ENCODE measurements around the gene EIF4E3.

Gene EIF4E3

DNA sequence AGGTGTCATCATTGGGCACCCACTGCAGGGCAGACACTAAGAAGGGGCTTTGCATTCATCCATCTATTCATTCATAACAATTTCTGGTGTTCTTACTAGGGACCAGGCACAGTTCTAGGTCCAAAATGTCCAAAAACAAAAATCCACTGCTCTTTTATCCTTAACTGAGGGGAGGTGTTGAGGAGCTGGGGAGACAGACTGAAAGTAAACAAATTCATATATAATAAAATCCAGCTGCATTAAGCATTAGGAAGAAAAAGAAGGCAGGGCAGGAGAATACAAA is 1.1 kb downstream of the EIF4E3 start:
- DNase-seq (ENCODE audit: low read depth in 2 of 2), result no peak
- TF ChIP-seq, protein P1, sequence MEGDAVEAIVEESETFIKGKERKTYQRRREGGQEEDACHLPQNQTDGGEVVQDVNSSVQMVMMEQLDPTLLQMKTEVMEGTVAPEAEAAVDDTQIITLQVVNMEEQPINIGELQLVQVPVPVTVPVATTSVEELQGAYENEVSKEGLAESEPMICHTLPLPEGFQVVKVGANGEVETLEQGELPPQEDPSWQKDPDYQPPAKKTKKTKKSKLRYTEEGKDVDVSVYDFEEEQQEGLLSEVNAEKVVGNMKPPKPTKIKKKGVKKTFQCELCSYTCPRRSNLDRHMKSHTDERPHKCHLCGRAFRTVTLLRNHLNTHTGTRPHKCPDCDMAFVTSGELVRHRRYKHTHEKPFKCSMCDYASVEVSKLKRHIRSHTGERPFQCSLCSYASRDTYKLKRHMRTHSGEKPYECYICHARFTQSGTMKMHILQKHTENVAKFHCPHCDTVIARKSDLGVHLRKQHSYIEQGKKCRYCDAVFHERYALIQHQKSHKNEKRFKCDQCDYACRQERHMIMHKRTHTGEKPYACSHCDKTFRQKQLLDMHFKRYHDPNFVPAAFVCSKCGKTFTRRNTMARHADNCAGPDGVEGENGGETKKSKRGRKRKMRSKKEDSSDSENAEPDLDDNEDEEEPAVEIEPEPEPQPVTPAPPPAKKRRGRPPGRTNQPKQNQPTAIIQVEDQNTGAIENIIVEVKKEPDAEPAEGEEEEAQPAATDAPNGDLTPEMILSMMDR (IDR thresholded peaks at IDR 0.05; ENCODE audit: low read depth, low read length), result no peak
- H3K4me3 ChIP-seq (replicated peaks in 1 of 2; ENCODE audit: low read depth in 2 of 2, low read length in 2 of 2), result peak overlapping the region; percentile 68 to 69

DNA sequence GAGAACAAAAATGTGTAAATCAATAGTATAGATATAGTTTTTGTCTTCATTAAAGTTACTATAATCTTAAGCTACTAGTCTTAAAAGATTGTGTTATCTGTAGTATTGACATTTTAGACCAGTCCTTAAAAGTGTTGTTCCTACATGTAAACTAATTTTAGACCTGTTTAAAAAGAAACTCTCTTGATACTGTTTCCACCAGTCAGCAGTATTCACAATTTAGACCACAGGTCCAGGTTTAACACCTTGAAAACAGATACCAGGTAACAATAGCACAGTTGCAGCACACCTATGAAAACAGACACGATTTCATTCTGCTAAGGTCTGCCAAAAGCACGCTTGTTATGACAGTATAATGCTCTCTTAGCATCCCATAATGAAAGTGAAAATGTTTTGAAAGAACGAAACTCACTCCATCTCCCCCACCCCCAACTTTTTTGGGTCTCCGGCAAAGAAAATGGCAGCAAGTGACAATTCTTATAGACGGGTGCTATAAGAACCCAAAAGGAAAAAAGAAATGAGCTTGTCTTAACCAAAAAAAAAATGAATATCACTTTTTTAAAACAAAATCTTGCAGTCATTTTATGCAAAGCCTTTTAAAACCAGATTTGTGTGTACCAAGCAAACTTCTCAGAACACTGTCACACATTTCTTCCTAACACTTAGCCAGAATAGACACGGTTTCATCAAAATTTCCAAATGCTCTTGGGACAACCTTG is 1.6 kb downstream of the EIF4E3 start:
- H3K4me3 ChIP-seq (replicated peaks in 1 of 2; ENCODE audit: low read depth in 2 of 2, low read length in 2 of 2), result no peak overlapping the region
- TF ChIP-seq, protein P1 (IDR thresholded peaks at IDR 0.05; ENCODE audit: low read depth, low read length), result no peak
- DNase-seq (ENCODE audit: low read depth in 2 of 2), result no peak

DNA sequence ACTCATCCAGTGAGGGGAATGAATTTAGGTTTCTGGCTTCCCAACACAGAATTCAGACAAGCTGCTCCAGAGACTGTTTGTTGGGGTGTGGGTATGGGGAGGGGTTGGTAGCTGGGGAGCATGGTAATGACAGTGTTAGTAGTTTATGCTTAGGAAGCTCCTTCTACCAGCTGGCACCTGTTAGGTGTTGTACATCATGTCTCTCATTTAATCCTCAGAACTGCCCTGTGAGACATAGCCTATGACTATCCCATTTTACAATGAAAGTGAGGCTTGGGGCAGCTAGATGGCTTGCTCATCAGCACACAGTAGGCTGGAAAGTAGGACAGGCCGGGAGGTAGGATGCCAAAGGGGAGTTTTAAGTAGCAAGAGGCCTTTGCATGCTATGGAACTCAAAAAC is 2.5 kb downstream of the EIF4E3 start:
- TF ChIP-seq, protein P1 (IDR thresholded peaks at IDR 0.05; ENCODE audit: low read depth, low read length), result no peak
- DNase-seq (ENCODE audit: low read depth in 2 of 2), result no peak
- no peak overlapping the region for H3K4me3 ChIP-seq (replicated peaks in 1 of 2; ENCODE audit: low read depth in 2 of 2, low read length in 2 of 2)

DNA sequence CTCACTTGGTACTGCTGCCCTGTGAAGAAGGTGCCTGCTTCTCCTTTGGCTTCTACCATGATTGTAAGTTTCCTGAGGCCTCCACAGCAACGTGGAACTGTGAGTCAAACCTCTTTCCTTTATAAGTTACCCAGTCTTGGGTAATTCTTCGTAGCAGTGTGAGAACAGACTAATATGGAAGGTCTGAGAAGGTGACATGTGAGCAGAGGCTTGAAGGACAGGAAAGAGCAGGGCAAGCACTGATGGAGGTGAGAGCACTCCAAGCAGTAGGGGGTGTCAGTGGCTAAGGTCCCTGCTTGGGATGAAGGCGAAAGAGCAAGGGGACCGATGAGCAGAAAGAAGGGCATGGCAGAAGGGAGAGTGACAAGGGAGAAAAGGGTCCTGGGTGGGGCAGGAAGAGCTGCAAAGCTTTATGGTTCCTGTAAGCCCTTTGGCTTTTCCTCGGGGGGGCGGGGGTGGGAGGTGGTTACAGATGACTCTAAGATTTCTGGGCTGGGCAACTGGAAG is 3.5 kb downstream of the EIF4E3 start:
- H3K4me3 ChIP-seq (replicated peaks in 1 of 2; ENCODE audit: low read depth in 2 of 2, low read length in 2 of 2), result no peak overlapping the region
- TF ChIP-seq, protein P1 (IDR thresholded peaks at IDR 0.05; ENCODE audit: low read depth, low read length), result no peak
- no peak for DNase-seq (ENCODE audit: low read depth in 2 of 2)

DNA sequence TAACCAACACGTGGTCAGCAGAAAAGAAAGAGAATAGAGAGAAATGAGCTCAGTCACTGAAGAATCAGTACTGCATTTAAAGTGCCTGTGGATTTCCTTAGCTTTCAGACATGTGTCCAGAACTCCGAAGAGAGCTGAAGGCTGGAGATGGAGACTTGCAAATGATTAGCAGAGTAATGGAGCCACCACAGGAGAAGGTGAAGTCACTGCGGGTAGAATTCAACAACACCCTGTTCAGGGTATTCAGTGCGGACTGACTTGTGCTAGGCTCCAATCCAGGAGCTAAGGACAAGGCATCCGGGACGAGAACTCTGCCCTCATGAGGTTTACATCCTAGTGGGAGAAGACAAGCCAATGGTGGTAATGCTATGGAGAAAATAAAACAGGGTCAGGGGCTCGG is 4.2 kb downstream of the EIF4E3 start:
- TF ChIP-seq, protein P1 (IDR thresholded peaks at IDR 0.05; ENCODE audit: low read depth, low read length), result no peak

DNA sequence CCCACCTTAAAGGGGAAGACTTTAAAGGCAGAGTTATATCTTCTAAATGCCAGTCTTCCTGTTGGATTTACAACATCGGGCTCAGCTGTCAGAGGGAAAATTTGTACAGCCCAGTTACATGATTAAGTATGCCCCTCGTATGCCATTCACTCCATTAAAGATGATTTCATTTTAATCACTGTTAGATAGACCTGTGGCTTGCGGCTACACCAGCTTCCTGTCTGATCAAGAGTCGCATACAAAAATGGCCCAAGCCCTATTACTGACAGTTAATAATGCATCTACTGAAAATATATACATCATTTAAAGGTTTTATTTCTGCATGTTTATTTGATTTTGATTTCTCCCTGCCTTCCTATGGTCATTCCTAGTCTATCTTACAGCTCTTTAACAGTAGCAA is 7.1 kb downstream of the EIF4E3 start:
- DNase-seq (ENCODE audit: low read depth in 2 of 2), result no peak
- H3K4me3 ChIP-seq (replicated peaks in 1 of 2; ENCODE audit: low read depth in 2 of 2, low read length in 2 of 2), result no peak overlapping the region
- TF ChIP-seq, protein P1 (IDR thresholded peaks at IDR 0.05; ENCODE audit: low read depth, low read length), result no peak

More for the DNA sequence above, 4.2 kb downstream of the EIF4E3 start:
- no peak for DNase-seq (ENCODE audit: low read depth in 2 of 2)
- no peak overlapping the region for H3K4me3 ChIP-seq (replicated peaks in 1 of 2; ENCODE audit: low read depth in 2 of 2, low read length in 2 of 2)

DNA sequence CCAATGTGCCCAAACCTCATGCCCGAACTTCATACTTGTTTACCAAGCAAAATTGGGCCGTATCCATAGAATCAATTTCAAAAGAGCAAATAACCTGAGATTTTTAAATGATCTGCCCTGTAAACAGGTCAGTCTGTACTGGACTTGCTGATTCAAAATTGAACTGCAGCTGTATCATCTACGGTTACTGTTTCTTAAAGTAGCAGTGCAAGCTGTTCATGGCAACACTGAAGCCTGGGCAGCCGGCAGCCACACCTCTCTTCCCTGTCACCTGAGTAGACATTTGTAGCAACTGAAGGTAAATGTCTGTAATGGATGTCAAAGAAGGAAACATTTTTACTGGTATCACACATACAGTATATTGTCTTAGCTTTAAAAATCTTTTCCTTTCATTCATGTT is 10.6 kb downstream of the EIF4E3 start:
- no peak overlapping the region for H3K4me3 ChIP-seq (replicated peaks in 1 of 2; ENCODE audit: low read depth in 2 of 2, low read length in 2 of 2)
- TF ChIP-seq, protein P1 (IDR thresholded peaks at IDR 0.05; ENCODE audit: low read depth, low read length), result no peak
- no peak for DNase-seq (ENCODE audit: low read depth in 2 of 2)

All from cardiac fibroblast (primary cell).